ENCODE measurements around the gene CPAMD8. TPM values are rescaled to one million over a fixed set of nuclear protein-coding genes. Genes with fewer than 3 reads are reported as not detected.
A peak's percentile ranks its signal among the peaks of the same experiment; 100 is the strongest.

The CPAMD8 gene
- total RNA-seq, 4 donors from 2014 or later = 13.9 to 116 (median 24.2) TPM

DNA sequence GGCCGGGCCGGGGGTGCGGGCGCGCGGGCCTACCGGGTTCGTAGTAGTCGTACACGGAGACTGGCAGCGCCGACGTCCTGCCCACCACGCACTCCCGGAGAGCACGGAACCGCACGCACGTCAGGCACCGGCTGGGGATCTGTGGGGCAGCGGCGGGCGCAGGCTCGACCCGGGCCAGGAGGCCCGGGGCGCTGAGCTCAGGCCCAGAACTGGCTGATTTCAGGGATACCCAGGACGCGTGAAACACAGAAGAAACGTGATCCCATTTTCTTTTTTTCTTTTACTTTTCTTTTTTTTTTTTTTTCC, 128.8 kb downstream of the CPAMD8 start:
- H3K27me3 ChIP-seq = no peaks in the 10 kb centered on the region
- peak overlapping the region in 2 of 3 donors; percentile 19 to 39 for H3K4me3 ChIP-seq (replicated peaks in 1 of 3)
- 10 to 18% methylated on average over 19 to 30 of the region's 30 CpGs for WGBS, 2 donors
- H3K27ac ChIP-seq = peak overlapping the region in 2 of 3 donors; percentile 55 to 71
- no peak for DNase-seq
- H3K36me3 ChIP-seq = no peaks in the 10 kb centered on the region
- intact Hi-C loops (cut with DNase I) = no loop called here
- H3K9me3 ChIP-seq = no peaks in the 10 kb centered on the region
- TF ChIP-seq CTCF (IDR thresholded peaks at IDR 0.05) (no peak), POLR2A (IDR thresholded peaks at IDR 0.05) (no peak)
- H3K4me1 ChIP-seq = peaks cover 0 to 7% of the 10 kb centered on the region in 2 donors

DNA sequence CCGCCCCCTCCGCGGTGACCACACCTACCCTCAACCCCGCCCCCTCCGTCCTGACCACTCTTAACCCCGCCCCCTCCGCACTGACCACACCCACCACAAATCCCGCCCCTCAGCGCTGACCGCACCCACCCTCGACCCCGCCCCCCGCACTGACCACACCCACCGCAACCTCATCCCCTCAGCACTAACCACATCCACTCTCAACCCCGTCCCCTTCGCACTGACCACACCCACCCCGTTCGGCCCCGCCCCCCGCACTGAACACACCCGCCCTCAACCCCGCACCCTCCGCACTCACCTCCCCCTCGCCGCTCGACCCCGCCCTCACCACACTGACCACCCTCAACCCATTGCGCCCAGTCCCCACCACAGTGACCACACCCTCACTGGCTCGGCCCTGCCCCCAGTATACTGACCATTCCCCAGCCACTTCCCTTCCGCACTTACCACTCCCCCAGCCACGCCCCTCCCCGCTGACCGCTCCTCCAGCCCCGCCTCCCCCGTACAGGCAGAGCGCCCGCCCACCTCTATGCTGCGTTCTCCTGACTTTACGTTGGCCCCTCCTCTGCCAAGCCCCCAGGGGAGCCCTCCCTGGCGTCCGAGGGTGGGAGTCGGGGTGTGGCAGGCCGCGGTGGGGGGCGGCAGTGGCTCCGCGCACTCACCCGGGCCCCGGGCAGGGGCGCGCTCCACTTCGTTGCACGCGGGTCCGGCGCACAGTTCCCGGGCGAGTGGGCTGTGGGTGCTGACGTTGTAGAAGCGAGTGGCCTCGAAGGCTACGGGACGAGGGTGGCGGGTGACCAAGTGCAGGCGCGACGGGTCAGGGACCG, 129.4 kb downstream of the CPAMD8 start:
- H3K4me3 ChIP-seq (replicated peaks in 1 of 3) = peak overlapping the region; percentile 19 to 39 (median 23)
- intact Hi-C loops (cut with DNase I) = no loop called here
- WGBS, 2 donors = 2 to 4% methylated on average over 16 to 39 of the region's 68 CpGs
- H3K4me1 ChIP-seq = peaks cover 0 to 7% of the 10 kb centered on the region in 2 donors
- no peaks in the 10 kb centered on the region for H3K36me3 ChIP-seq
- peak; percentile 81 to 87 for DNase-seq
- TF ChIP-seq POLR2A (IDR thresholded peaks at IDR 0.05) = peak in 1 of 2 donors; percentile 31
- no peak for TF ChIP-seq CTCF (IDR thresholded peaks at IDR 0.05)
- no peaks in the 10 kb centered on the region for H3K27me3 ChIP-seq
- H3K9me3 ChIP-seq = no peaks in the 10 kb centered on the region
- H3K27ac ChIP-seq = peak overlapping the region in 2 of 3 donors; percentile 55 to 71

DNA sequence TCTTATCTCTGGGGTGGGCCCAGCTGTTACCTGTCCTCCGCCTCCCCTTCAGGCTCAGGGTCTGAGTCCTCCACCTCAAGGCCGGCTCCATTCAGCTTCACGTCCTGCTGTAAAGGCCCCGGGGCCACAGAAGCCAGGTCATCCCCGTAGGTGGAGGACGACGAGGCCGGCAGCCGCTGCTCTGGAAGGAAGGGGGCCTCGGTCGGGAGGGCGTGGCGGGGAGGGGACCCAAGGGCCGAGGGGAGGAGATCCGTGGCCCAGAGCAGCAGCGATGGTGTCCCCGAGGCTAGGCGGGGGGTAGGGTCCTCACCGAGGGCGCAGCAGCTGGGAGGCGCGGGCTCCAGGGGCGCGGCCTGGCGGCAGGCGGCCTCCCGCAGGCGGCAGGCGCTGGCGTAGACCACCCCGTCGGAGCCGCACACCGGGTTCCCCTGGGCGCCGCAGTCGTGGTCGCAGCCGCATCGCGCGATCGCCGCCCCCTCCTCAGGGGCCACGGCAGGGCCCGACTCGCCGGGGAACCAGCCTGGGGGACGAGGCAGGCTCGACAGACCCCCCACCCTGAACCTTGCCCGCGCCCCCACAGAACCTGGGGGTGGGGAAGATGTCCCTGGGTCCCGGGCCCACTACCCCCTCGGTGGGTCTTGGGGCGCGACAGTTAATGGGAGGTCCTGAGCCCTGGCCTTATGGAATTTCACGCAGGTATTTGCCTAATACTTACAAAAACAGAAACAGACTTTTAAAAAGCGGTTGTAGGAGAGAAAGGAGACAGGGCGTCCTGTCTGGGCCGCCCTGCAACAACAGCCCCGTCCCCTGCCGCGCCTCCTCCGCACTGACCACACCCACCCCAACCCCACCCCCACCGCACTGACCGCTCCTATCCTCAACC, 130.2 kb downstream of the CPAMD8 start:
- 3% methylated on average over 20 to 30 of the region's 66 CpGs for WGBS, 2 donors
- TF ChIP-seq CTCF (IDR thresholded peaks at IDR 0.05) (no peak), POLR2A (IDR thresholded peaks at IDR 0.05) (no peak)

DNA sequence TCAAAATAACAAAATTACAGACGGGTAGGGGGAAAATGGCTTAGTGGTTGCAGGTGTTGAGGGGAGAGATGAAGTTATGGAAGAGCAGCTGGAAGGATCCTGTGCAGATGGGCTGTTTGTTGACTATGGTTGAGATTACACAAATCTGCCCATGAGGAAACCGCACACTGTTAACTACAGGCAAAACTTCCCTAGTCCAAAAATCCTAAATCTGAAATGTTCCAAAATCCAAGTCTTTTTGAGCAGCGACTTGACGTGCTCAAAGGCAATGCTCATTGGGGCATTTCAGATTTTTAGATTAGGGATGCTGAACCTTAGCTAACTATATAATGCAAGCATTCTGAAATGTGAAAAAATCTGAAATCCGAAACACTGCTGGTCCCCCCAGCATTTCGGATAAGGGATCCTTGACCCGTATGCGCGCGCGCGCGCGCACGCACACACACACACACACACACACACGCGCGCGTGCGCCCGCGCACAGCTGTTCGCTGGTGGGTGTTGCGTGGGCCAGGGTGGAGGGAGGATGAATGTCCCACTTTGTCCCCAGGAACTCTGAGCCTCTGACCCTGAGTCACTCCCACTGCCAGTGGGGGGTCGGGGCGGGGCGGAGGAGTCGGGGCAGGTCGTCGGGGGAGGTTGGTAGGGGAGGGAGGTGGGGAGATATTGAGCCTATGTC, 131.0 kb downstream of the CPAMD8 start:
- DNase-seq = no peak
- Histone ChIP-seq H3K9me3 (no peaks in the 10 kb centered on the region), H3K27me3 (no peaks in the 10 kb centered on the region), H3K36me3 (no peaks in the 10 kb centered on the region), H3K4me3 (replicated peaks in 1 of 3) (no peak overlapping the region), H3K4me1 (peaks cover 0 to 7% of the 10 kb centered on the region in 2 donors), H3K27ac (peak overlapping the region in 2 of 3 donors; percentile 33 to 53)
- TF ChIP-seq POLR2A (IDR thresholded peaks at IDR 0.05) (no peak), CTCF (IDR thresholded peaks at IDR 0.05) (no peak)
- intact Hi-C loops (cut with DNase I) = no loop called here
- WGBS, 2 donors = 47 to 52% methylated on average over 24 to 27 of the region's 30 CpGs

More for the DNA sequence above, 130.2 kb downstream of the CPAMD8 start:
- Histone ChIP-seq H3K4me1 (peaks cover 0 to 7% of the 10 kb centered on the region in 2 donors), H3K4me3 (replicated peaks in 1 of 3) (peak overlapping the region in 1 of 3 donors; percentile 34), H3K27ac (peak overlapping the region in 2 of 3 donors; percentile 33 to 53), H3K27me3 (no peaks in the 10 kb centered on the region), H3K9me3 (no peaks in the 10 kb centered on the region), H3K36me3 (no peaks in the 10 kb centered on the region)
- intact Hi-C loops (cut with DNase I) = no loop called here
- no peak for DNase-seq
